Measurements from ENCODE around the gene PKNOX2.

GRCh38 chr11:125138966-125139365 lies 25.6 kb upstream of the PKNOX2 start:
- TF ChIP-seq CTCF (IDR thresholded peaks at IDR 0.05) (no peak), POLR2A (IDR thresholded peaks at IDR 0.05) (no peak)

Data from lower leg skin (tissue), 3 donors.